ENCODE results near the gene CBY1. TPM values are rescaled to one million over a fixed set of nuclear protein-coding genes. Genes with fewer than 3 reads are reported as not detected.

The CBY1 gene
- total and polyA plus RNA-seq, 10 of the 15 experiments (the other 5 are each of a cell fraction or from before 2014, with no cell fraction given), result 7.3 to 18.6 (median 11.9) TPM

GRCh38 chr22:38657045-38657909 is 839 bp downstream of the CBY1 start (continued):
- TF ChIP-seq BHLHE40 (IDR thresholded peaks at IDR 0.05; ENCODE audit: borderline replicate concordance in 1 of 2, low read depth in 2 of 2, low read length in 1 of 2) (peak in 1 of 2 experiments; percentile 37; a peak in 1 of 4 replicates), NFIC (IDR thresholded peaks at IDR 0.05; ENCODE audit: low read depth, low read length) (0 out of 2 replicates have a peak, but pooled peaks have one; percentile 39), RUNX3 (IDR thresholded peaks at IDR 0.05; ENCODE audit: low read length) (peak; percentile 45; the same call in 1 of the 2 replicates), TCF12 (IDR thresholded peaks at IDR 0.05; ENCODE audit: low read depth, low read length) (peak; percentile 18; the same call in 1 of the 2 replicates), POU2F2 (IDR thresholded peaks at IDR 0.05; ENCODE audit: borderline replicate concordance, low read depth, low read length) (0 out of 3 replicates have a peak, but pooled peaks have one; percentile 3), GABPA (IDR thresholded peaks at IDR 0.05; ENCODE audit: low read depth) (0 out of 2 replicates have a peak, but pooled peaks have one; percentile 9), SPI1 (IDR thresholded peaks at IDR 0.05; ENCODE audit: borderline replicate concordance, insufficient read depth, low read depth, low read length) (0 out of 2 replicates have a peak, but pooled peaks have one; percentile 2), LARP7 (IDR thresholded peaks at IDR 0.05) (0 out of 2 replicates have a peak, but pooled peaks have one; percentile 8)

DNA sequence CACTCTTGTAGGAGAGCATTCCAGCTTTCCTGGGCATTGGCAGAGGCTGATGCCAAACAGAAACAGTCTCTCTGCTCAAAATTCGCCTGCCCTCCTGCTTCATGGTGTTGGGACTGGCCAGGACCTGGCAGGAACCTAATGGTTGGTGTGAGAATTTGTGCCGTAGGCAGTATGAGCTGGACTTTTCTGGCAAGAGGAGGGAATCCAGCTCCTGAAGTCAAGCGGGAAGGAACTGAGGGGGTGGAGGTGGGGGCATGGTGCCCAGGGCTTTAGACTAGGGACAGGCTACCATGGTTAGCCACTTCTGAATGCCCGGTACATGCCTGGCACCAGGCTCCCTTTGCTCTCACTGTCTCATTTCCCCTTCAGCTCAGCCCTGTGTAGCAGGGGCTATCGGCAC is 18.4 kb downstream of the CBY1 start:
- DNase-seq (ENCODE audit: low read depth, low spot score), result no peak
- in situ Hi-C loops (cut with MboI), result no loop called here
- Histone ChIP-seq H3K9ac (ENCODE audit: control insufficient read depth, insufficient read depth, low read length) (no peak overlapping the region), H3K4me1 (ENCODE audit: control insufficient read depth, insufficient read depth, low read length) (no peaks in the 10 kb centered on the region), H3K4me3 (no peak overlapping the region), H4K20me1 (ENCODE audit: control insufficient read depth, insufficient read depth) (no peaks in the 10 kb centered on the region), H2AFZ (ENCODE audit: control insufficient read depth, low read depth, low read length) (no peak overlapping the region), H3K9me3 (replicated peaks; ENCODE audit: control insufficient read depth, insufficient read depth, low read length) (no peaks in the 10 kb centered on the region), H3K4me2 (ENCODE audit: control insufficient read depth, insufficient read depth) (no peak overlapping the region), H3K36me3 (ENCODE audit: control insufficient read depth in 2 of 2, insufficient read depth in 2 of 2, low read length in 1 of 2) (no peaks in the 10 kb centered on the region; a peak in 1 of 4 replicates), H3K27me3 (replicated peaks in 1 of 2; ENCODE audit: control insufficient read depth in 2 of 2, insufficient read depth in 2 of 2, low read length in 1 of 2) (no peaks in the 10 kb centered on the region), H3K79me2 (ENCODE audit: control insufficient read depth, insufficient read depth, low read length) (no peaks in the 10 kb centered on the region), H3K27ac (ENCODE audit: control insufficient read depth, insufficient read depth) (no peak overlapping the region)
- no peak for FAIRE-seq
- ATAC-seq, result no peak
- POLR2A ChIA-PET, result interaction anchor here (0.7 kb wide), 1 partner anchor 9 kb away, joined by 4 read pairs; no protein-coding TSS in a partner anchor
- SMC1A ChIA-PET (ENCODE audit: uncharacterized antibody, unreplicated experiment), result interaction anchor here (1.1 to 1.3 kb wide), 2 partner anchors 25 to 103 kb away, joined by 4 to 5 read pairs; partner anchors contain the start of gene JOSD1
- CTCF ChIA-PET, result interaction anchor here (0.9 kb wide), 1 partner anchor 194 kb away, joined by 3 read pairs; no protein-coding TSS in a partner anchor
- WGBS (ENCODE audit: insufficient coverage, insufficient replicate concordance, low lambda C conversion rate, missing lambda C conversion rate), result 89% methylated on average over 5 of the region's 5 CpGs
- RAD21 ChIA-PET (ENCODE audit: unreplicated experiment), result no interaction called here
- intact Hi-C loops (cut with micrococcal nuclease; ENCODE audit: unreplicated experiment), result no loop called here
- no TSS peak for BruUV-seq (replicated peaks)
- TF ChIP-seq CTCF (IDR thresholded peaks at IDR 0.05 in 2 of 3, conservative IDR thresholded peaks at IDR 0.05 in 1 of 3; ENCODE audit: control insufficient read depth in 2 of 3, extremely low read depth in 1 of 3, insufficient read depth in 1 of 3, low read depth in 3 of 3, low read length in 3 of 3), result no peak
- no peak for TF ChIP-seq STAT3 (IDR thresholded peaks at IDR 0.05; ENCODE audit: low read depth, low read length)
- no peak for TF ChIP-seq HSF1 (IDR thresholded peaks at IDR 0.05; ENCODE audit: low read depth, low read length)
- TF ChIP-seq KLF5 (IDR thresholded peaks at IDR 0.05; ENCODE audit: partially characterized antibody), result no peak
- no peak for TF ChIP-seq NKRF (conservative IDR thresholded peaks at IDR 0.05)
- TF ChIP-seq EZH2 (IDR thresholded peaks at IDR 0.05; ENCODE audit: borderline replicate concordance, control insufficient read depth, low read depth, low read length), result no peak
- TF ChIP-seq POLR2AphosphoS5 (IDR thresholded peaks at IDR 0.05; ENCODE audit: low read length), result no peak
- TF ChIP-seq DPF2 (IDR thresholded peaks at IDR 0.05), result no peak
